NCI-H345 treated with DMSO at 0.1 percent for 48 hours (cell line): ENCODE measurements around the gene BIN1.

Source experiments
- DNase-seq: peaks from one replicate; lab custom pipeline; 2025; ENCODE audit not compliant: unreplicated experiment; lab: John Stamatoyannopoulos, UW

The BIN1 gene

DNA sequence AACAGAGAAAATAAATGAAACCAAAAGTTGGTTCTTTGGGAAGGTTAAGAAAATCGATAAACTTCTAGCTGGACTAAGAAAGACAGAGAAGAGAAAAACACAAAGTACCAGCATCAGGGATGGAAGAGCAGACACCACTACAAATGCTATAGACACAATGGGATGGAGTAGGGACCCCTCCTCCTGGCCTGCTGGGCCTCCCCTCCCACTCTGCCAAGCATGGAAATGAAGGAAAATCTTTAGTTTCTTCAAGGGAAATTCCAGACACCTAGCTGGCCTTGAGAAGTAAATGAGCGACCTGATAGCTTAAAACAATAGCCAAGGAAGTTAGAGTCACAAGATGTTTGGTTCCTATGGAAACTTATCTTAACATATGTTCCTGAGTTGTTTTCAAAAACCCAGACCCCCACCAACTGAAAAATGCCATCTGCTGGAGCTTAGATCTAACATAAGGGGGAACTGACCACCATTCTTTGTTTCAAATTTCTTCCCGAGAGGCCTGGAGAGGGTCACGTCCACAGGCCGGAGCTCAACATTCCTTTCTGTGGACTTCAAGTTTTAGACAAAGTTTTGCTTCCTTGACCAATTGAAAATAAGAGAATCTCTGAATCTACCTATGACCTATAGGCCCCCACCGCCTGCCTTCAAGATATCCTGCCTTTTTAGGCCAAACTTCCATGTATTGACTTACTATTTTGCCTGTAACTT, 101.9 kb downstream of the BIN1 start:
- no peak for DNase-seq

DNA sequence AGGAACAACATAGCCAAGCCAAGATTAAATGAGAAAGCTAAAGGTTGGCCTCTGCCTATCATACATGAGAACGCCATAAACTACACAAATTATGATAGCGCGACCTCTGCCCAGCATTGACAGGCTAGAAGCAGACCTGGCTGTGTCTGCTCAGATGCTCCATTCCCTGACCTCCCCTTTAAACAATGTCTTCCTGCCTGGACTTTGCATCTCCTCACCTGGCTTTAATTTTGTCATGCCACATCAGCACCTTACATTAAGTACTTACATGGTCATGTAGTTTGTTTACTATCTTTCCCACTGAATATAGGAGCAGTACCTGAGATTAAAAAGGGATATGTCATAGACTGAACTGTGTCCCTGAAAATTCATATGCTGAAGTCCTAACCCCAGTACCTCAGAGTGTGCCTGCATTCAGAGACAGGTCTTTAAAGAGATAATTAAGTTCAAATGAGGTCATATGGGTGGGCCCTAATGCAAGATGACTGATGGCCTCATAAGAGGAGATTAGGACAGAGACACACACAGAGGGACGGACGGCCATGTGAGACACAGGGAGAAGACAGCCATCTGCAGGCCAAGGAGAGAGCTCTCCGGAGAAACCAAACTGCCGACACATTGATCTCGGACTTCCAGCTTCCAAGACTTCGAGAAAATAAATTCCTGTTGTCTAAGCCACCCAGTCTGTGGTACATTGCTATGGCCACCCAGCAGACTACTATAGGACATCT, 103.7 kb downstream of the BIN1 start:
- DNase-seq: no peak

DNA sequence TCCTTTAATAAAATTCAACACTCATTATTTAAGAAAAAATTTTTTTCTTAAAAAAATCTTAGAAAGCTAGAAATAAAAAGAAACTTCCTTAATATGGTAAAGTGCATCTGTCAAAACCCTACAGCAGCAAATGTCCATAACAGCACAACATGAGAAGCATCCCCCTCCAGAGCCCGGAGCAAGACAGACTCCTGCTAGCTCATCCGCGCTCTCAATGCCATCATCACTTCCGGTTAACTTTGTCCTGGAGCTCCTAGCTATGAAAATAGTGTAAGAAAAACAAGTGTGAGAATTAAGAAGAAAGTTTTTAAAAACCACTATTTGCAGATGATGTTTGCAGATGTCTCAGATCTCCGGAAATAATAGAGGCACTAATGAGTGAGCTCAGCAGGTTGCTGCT, 105.2 kb downstream of the BIN1 start:
- no peak for DNase-seq

DNA sequence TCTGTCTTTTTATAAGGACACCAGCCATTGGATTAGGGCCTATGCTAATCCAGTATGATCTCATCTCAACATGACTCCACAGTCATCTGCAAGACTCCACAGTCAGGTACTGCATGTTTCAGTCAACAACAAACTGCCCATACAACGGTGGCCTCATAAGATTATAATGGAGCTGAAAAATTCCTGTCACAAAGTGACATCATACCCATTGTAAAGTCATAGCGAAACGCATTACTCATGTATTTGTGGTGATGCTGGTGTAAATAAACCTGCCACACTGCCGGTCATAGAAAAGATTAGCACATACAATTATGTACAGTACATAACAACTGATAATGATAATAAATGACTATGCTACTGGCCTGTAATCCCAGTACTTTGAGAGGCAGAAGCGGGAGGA, 106.0 kb downstream of the BIN1 start:
- DNase-seq: no peak

DNA sequence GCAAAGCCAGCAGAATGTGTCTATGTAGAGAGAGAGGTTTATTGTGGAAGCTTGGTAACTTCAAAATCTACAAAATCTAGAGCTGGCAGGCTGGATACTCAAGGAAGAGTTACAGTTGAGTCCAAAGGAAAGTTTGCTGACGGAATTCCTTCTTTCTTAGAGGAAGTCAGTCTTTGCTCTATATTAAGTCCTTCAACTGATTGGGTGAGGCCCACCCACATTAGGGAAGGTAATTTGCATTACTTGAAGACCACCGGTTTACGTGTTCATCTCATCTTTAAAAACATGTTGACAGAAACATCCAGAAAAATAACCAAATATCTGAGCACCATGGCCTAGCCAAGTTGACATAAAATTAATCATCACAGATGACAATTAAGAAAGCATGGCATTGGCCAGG, 106.8 kb downstream of the BIN1 start:
- no peak for DNase-seq

DNA sequence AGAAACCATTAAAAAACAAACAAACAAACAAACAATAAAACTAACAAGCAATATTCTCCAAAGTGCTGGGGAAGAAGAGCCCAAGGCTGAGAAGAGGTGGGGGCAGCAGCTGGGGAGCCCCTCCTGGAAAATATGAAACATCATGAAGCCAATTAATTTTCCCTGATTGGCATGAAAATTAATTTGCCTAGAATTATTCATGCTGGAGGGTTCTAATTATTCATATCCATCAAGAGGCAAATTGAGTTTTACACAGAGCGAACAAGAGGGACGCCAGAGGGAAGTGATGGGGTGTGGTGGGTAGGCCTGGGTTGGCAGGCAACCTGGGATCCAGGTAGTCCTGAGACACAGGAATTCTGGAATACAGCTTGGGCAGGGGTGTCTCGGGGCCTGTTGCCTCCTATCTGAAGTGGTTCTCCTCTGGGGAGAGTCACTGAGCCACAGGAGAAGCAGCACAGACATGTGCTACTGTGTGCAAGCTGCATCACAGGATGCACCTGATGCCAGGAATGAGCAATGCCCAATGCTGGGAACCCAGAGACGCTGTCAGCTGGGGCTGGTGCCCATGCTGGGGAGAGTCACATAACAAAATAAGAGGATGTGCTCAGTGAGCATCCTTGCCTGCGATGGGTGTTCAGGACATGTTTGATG, 107.7 kb downstream of the BIN1 start:
- no peak for DNase-seq

DNA sequence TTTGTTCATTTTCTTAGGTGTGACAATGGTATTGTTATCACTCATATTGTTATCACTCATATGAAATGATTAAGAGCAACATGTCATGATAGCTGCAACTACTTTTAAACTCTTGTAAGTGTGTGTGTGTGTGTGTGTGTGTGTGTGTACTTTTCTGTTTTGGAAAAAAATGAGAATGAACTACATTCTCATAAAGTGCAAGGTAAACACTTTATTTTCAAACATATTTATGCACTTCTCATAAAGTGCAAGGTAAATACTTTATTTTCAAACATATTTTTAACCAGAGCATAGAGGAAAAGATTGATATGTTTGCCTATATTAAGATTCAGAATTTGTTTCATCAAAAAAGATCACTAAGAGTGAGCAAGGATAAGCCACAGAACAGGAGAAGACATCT, 108.5 kb downstream of the BIN1 start:
- DNase-seq: no peak
